Fibroblast of villous mesenchyme (primary cell): Measurements from ENCODE around the gene AAK1. TPM values are rescaled to one million over a fixed set of nuclear protein-coding genes. Genes with fewer than 3 reads are reported as not detected.

Source experiments
- DNase-seq: peaks from one replicate; pipeline ENCODE4 v3.0.0-alpha.2; 2010; ENCODE audit warnings: low read depth
- H3K4me3 ChIP-seq: 2 replicates; pipeline ENCODE4 v1.5.1; 2011; ENCODE audit warnings: low read depth, mild to moderate bottlenecking, low read length
- CTCF ChIP-seq: IDR thresholded peaks from 2 replicates; pipeline ENCODE4 v1.5.1; 2012; ENCODE audit warnings: low read depth, mild to moderate bottlenecking, low read length; ENCODE audit not compliant: insufficient read depth
- total RNA-seq: library from RNA; depleted of rRNA; stranded (reverse); fragments of >200 nt; gene quantifications from 2 replicates; pipeline ENCODE4 v1.2.3, GENCODE V29; 2012

The AAK1 gene
- total RNA-seq, 1 donor, result 68.2 TPM

- TF ChIP-seq CTCF, result no peak
- no peak overlapping the region for H3K4me3 ChIP-seq
- no peak for DNase-seq
Measured at GRCh38 chr2:69509750-69510140, 133.8 kb downstream of the AAK1 start.

DNA sequence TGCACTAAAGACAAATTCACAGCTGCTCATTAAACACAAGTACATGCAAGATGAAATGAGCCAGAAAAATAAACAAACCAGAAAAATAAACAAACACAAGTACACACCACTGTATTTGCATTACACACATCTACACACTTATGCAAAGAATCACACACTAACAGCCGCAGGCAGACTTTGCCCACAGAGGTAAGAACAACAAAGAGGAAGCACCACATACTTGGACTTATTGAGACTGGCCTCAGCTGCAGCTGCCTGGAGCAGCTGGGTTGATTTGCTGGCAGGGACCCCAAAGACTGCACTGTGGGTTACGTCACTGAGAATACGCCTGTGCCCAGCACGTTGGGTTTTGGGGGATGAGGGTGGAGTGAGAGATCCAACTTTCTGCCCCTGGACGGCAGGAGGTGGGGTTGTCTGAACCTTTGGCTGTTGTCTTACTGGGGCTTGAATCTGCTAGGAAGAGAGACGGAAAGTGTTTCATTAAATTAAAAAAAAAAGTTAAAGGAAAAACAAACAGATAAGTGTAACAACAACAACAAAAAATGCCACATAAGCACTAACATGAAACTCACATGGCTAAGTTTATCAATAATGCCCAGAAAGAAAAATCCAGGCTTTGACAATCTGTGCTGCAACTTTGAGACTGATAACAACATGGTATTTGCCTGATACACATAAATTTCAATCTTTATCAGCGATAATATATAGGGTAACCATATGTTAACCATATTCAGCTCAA is 134.4 kb downstream of the AAK1 start:
- no peak overlapping the region for H3K4me3 ChIP-seq
- no peak for DNase-seq
- no peak for TF ChIP-seq CTCF

DNA sequence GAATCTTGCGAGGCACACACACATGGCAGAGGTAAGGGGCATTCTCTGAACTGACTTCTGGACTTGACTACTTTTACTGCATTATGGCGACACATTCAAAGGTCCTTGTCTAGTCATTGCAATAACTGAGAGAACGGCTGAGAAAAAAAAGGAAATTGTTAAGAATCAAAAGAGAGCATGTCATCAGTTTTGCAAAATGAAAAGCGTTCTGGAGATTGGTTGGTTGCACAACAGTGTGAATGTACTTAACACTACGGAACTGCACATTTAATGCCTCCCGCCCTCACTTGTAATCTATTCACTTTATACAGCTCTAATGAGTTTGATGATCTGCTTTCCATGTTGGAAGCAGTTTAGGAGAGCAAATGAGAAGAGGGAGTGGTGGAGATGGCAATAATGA is 137.8 kb downstream of the AAK1 start:
- no peak for TF ChIP-seq CTCF
- H3K4me3 ChIP-seq, result no peak overlapping the region
- no peak for DNase-seq

DNA sequence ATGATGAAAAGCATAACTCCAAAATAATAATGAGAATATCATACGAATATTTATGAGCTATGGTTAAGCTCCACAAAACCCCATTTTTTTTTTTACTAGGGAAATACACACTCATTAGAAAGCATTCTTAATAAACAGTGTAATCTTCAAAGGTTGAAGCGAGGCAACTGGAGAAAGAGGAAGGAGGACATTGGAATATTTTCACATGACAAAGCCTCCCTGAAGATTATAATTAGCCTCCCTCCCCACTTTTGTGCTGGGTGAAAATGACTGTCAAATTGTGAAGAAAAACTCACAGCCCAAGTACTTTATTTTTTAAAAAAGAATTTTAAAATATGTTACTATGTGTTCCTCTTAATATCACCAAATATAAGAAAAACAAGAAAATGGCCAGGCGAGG is 142.2 kb downstream of the AAK1 start:
- H3K4me3 ChIP-seq, result no peak overlapping the region
- TF ChIP-seq CTCF, result no peak
- DNase-seq, result no peak

DNA sequence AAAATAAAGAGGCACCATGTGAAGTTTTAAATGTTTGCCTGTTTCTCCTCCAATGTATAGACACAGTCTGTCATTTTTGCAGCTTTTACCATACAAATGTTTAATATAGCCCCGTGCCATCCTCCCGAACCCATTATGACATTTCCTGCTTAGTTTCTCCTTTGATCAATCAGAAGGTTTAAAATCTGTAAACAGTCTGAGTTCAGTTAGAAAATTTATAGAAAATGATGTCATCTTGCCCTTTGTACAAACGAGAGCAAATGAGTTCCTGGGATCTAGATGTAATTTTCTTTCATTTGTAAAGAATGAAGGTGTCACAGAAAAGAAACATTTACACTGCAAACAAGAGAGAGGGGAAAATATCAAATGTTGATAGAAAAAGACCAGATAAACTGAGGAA is 143.6 kb downstream of the AAK1 start:
- no peak for TF ChIP-seq CTCF
- DNase-seq, result peak; percentile 34
- no peak overlapping the region for H3K4me3 ChIP-seq

DNA sequence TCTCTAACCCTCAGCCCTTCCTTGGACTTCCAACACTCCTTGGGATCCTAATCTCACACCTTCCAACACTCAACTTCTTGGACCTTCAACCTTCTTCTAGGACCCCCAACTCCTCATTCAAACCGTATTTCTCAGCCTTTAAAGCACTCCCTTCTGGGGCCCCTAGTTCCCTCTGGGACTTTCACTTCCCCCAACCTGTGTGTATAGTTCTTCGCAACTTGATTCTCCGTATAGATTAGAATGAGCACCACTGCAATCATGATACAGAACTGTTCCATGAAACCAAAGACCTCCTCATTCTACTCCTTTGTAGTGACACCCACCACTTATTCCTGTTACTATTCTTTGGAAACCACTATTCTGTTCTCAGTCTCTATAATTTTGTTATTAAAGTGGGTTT is 144.3 kb downstream of the AAK1 start:
- DNase-seq, result no peak
- no peak for TF ChIP-seq CTCF
- H3K4me3 ChIP-seq, result no peak overlapping the region

GRCh38 chr2:69495861-69496260 is 147.7 kb downstream of the AAK1 start:
- no peak for TF ChIP-seq CTCF
- no peak overlapping the region for H3K4me3 ChIP-seq

More at GRCh38 chr2:69495861-69496260, 147.7 kb downstream of the AAK1 start:
- no peak for DNase-seq
